IPS DF 19.7 (cell line): Measurements from ENCODE around the gene SLC49A3.

Source experiments
- DNase-seq: peaks from one replicate; pipeline ENCODE4 v3.0.0-alpha.2; 2013; ENCODE audit warnings: low read depth, low spot score

The SLC49A3 gene

DNA sequence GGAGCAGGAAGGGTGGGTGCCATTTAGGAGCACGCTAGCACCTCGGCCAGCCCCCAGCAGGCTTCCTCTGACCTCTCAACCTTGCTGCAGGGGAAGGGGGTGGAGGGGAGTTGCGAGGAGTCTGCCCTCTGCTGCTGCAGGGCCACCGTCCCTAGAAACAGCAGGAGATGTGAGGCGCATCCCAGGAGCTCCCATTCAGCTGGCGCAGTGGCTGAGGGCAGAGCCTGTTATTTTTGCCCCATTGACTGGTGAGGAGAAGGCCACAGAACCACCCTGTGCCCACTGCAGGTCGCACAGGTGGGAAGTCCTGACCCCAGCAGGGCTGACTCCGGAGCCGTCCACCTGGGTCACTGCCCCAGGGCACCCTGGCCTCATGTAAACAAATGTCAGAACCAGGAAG lies 55.5 kb downstream of the SLC49A3 start:
- DNase-seq: no peak

DNA sequence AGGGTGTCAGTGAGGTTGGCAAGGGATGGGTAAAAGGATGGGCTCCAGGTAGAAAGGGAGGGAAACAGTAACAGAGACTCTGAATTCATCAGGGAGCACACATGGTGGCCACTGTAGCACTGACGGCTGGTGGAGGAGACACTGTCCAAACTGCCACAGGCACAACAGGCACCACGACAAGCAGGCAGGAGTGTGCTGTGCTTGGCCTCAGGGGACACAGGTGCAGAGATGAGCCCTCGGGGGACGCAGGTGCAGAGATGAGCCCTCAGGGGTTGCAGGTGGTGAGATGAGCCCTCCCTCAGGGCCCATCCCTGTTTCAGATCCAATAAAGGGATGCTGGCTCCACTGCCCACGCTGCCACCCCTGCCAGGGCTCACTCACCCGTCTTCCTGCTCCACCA lies 56.0 kb downstream of the SLC49A3 start:
- no peak for DNase-seq

DNA sequence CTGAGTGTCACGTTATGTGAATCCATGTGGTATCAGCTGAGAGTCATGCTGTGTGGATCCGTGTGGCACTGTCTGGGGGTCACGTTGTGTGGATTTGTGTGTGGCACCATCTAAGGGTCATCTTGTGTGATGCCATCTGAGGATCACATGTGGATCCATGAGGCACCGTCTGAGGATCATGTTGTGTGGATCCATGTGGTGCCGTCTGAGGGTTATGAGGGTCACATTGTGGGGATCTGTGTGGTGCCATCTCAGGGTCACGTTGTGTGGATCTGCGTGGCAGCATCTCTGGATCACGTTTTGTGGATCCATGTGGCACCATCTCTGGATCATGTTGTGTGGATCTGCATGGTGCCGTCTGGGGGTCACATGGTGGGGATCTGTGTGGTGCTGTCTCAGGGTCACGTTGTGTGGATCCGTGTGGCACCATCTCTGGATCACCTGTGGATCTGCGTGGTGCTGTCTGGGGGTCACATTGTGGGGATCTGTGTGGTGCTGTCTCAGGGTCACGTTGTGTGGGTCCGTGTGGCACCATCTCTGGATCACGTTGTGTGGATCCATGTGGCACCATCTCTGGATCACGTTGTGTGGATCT lies 56.7 kb downstream of the SLC49A3 start:
- no peak for DNase-seq
